Posterior vena cava (tissue), 2 donors: ENCODE data around the gene HDHD3. TPM values are rescaled to one million over a fixed set of nuclear protein-coding genes. Genes with fewer than 3 reads are reported as not detected.
"Not testable (repeated sequence)": the region's sequence is repeated elsewhere in the genome, so short reads cannot be mapped to it uniquely, and the experiment has no call there.

Source experiments
- DNase-seq: peaks from one replicate; pipeline ENCODE4 v3.0.0-alpha.2; 2020; ENCODE audit warnings: low spot score
- intact Hi-C, 2 donors: fragments of 100-400 bp; cut with DNase I; formaldehyde crosslinking; loops; one replicate each; pipeline versions ENCODE4 v1.14.1 to v1.14.2; 2022 to 2023
- long read RNA-seq, 2 donors: library from polyadenylated mRNA; unstranded; transcript quantifications; one replicate each; pipeline ENCODE4 v2.0.0, GENCODE V29; 2020 to 2021
- total RNA-seq, 2 donors: library from RNA; stranded (reverse); fragmentation: NEBNext Ultra II Directional; extraction: Animal tissue kit (Norgen Biotek cat#: 25700); gene quantifications; one replicate each; pipeline ENCODE4 v1.2.1, GENCODE V29; 2021
- donor health status: DM: yes; HTN: yes; CAD: no.
- donor health status: DM: yes; HTN: yes; CAD: no.

The HDHD3 gene, protein sequence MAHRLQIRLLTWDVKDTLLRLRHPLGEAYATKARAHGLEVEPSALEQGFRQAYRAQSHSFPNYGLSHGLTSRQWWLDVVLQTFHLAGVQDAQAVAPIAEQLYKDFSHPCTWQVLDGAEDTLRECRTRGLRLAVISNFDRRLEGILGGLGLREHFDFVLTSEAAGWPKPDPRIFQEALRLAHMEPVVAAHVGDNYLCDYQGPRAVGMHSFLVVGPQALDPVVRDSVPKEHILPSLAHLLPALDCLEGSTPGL
- total RNA-seq: 10 to 100 TPM in 1 of 2 donors, 1 to 10 TPM in 1; 7.6 to 10.6 TPM
- long read RNA-seq, donor 1, partial matches to known transcripts: 0 of 7 reads
- long read RNA-seq, donor 1, other reads (novel, unspliced or antisense): 0 of 7 reads
- long read RNA-seq, donor 2, transcript HDHD3-202 (3 exons, 1,497 nt): major isoform, 24 of 32 reads
- long read RNA-seq, donor 2, transcript HDHD3-203 (3 exons, 913 nt): minor isoform, 6 of 32 reads
- long read RNA-seq, donor 2, partial matches to known transcripts: 0 of 32 reads
- long read RNA-seq, donor 2, other reads (novel, unspliced or antisense): 1 of 32 reads

DNA sequence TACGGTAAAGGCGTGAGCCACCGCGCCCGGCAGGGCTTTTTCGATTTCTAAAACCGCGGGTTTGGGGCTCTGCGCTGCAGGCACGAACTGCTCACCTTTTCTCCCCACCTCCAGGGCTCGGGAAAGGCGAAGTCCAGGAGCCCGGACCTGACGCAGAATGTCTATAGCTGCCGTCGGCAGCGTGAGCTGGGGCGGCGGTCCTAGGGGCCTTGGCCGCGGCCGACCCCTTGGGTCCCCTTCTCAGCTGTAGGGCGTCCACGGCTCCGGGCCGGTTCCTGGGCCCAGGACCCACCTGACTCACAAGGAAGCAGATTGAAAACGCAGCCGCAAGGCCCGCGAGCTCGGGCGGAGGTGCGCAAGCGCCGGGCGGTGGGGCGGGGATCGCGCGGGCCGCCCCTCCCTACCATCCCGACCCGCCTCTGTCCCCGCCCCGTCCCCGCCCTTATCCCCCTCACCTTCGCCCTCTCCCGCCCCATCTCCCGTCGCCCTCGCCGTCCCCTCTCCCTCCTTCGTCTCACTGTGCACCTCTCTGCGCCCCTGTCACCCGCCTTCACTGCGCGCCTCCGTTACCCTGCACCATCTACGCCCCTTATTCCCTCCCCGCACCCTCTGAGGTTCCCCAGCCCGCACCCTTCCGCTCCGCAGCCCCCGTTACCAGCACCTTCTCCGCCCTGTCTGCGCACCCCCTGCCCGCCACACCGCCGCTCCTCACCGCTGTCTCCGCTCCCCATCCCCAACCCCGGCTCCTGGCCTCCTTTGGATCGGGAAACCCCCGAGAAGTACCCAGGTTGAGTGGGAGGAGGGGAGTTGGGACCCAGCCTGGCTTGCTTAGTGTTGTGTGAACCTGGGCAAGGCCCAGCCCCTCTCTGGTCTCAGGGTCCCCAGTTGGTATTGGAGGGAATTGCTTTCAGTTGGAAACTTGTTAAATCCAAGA is at the start of gene HDHD3:
HDHD3 (minus strand) TSS at position 353 of the 934 bp plus-strand sequence. CDS start 2,632 bp downstream, outside the sequence.
- peak; percentile 93 for DNase-seq
- intact Hi-C loops: loop anchor here in 1 of 2 donors (5.0 kb wide), 1 partner anchor 1085 kb away; no protein-coding TSS in a partner anchor

DNA sequence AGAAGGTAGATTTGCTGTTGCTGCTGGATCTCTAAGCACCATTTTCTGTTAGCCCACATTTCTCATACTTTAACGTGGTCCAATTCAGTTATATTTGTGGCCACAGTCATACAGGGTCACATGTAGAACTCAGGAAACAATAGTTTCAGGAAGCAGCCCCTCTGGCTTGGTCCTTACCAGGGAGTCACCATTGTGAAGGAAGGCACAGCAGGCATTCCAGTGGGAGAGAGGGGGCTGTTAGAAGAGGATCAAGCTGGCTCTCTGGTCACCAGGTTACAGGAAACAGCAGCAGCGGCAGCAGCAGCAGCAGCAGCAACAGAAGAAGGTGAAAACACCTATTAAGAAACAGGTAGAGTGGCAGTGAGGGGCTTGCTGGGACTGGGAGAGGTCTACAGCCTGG is 48.3 kb upstream of the HDHD3 start:
- intact Hi-C loops: loop anchor here in 1 of 2 donors (10.0 kb wide), 1 partner anchor 240 kb away; no protein-coding TSS in a partner anchor
- DNase-seq: no peak

DNA sequence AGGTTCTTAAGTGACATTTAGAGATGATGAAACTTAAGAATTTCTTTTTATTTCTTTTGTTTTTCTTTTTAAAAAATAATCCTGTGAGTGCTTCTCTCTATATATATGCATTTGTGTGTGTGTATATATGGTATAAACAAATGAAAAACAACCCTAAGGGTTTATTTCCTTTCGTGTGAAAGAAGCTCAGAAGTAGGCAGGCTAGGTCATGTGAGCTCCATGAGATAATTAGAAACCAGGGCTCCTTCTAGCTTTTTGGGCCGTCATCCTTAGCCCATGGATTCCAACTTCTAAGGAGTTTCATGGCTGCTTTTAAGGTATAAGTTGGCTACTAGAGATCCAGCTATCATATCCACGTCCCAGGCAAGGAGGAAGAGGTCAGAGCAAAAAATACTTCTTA is 44.9 kb upstream of the HDHD3 start:
- intact Hi-C loops: loop anchor here in 1 of 2 donors (10.0 kb wide), 1 partner anchor 243 kb away; no protein-coding TSS in a partner anchor
- no peak for DNase-seq

DNA sequence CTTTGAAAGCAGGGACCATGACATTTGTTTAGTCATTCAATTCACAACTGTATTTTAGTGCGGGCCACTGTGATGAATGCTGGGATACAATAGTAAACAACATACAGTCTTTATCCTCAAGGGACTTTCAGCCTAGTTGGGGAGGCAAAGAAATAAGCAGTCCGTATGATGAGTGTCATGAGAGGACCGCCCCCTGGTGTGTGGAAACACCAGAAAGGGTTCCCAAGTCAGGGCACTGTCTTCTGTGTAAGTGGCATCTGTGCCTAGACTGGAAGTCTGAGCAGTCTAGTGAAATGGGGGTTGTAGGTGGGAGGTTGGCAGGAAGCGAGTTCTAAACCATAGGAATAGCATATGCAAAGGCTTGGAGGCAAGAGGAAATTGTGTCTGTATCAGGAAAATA is 40.6 kb upstream of the HDHD3 start:
- DNase-seq: no peak
- intact Hi-C loops: no loop called here

DNA sequence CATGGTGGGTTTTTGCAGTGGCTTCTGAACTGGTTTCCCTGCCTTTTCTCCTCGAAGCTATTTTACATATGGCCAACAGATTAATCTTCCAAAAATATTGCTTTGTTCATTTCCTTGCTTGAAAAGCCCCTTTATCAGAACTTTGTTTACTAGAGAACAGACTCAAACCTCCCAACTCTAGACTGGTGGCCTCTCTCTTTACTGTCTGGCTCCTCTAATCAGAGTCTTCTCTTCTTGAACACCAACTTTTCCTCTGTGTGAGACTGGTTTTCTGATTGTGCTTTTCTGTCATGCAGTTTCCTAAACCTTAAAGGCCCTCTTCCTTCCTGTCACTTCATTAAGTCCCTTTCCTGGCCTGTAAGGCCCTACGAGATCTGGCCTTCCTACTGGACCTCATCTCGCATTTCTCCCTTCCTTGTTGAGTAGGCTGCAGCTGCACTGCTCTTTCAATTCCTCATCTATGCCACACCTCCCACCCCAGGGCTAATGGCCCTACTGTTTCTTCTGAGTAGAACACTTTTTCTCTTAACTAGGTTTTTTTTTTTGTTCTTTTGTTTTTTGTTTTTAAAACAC is 39.4 kb upstream of the HDHD3 start:
- intact Hi-C loops: no loop called here

DNA sequence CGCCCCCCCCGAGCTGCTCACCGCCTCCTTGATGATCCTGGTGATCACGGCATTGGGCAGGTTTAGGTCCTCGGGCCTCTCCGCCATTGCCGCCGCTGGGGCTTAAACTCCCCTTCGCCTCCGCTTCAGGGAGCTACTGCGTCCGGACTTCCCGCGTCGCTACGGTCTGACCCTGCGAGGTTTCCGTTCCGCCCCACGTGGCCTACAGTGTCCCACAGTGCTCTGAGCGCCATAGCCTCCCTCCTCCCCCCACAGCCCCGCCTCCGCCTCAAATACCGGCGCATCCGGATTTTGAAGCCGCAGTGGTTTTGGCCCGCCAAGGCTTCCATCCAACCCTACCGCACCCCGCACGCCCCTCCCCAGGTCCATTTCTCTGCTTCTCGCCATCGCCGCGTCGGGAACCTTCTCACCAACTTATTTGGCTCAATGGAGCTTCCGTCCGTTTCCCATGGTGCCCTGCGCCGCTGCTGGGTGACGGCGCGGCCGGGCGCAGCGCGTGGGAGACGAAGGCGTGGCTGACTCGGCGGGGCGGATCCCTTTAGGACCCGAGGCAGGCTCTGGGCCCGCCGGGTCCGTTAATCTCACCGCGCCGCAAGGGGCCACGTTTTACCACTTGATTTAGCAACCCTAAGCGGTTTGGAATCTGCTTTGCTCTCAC is 33.5 kb upstream of the HDHD3 start, which contains the start of the genes C9orf43 and POLE3:
C9orf43 (plus strand) TSS at position 541 of the 658 bp plus-strand sequence. CDS start 2,747 bp downstream, outside the sequence.
POLE3 (minus strand) TSS at position 469 of the 658 bp plus-strand sequence; CDS start at position 87, 382 bp downstream.
- DNase-seq: peak; percentile 99
- intact Hi-C loops: no loop called here

More for the DNA sequence above, 39.4 kb upstream of the HDHD3 start:
- DNase-seq: no peak

DNA sequence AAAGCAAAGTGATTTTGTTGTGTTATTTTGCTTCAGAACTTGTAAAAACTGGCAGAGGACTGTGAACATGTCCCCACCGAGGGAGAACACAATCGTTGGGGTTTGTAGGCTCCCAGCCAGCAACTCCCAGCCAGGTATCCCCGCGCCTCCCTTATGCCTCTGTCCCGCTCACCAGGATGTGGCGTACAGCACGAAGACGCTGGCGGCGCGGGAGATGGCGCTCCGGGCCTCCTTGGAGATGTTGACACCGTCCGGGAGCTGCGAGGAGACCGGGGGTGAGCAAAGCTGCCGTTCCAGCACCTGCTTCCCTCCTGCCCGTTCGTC is 33.1 kb upstream of the HDHD3 start:
- intact Hi-C loops: loop anchor here in 1 of 2 donors (10.0 kb wide), 1 partner anchor 135 kb away; the partner anchor contains the start of genes CDC26 and PRPF4
- no peak for DNase-seq

DNA sequence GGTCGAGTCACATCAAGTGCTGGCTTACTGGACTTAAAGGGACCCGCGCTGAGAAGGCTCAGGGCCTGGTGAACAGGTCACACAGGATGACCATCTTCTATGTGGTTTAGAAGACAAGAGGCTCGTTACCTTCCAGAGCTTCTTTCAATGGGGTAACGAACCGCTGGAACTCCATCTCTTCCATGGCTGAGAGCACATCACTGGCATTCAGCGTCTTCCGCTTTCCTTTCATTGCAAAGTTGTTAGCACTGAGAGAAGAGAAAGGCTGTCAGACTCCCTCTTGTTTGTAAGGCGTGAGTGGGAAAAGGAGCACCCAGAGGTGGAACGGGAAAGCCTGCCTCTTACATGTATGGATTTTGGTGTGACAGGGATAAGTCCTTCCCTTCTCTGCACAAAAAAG is 32.7 kb upstream of the HDHD3 start:
- DNase-seq: no peak
- intact Hi-C loops: loop anchor here in 1 of 2 donors (10.0 kb wide), 1 partner anchor 135 kb away; the partner anchor contains the start of genes CDC26 and PRPF4

DNA sequence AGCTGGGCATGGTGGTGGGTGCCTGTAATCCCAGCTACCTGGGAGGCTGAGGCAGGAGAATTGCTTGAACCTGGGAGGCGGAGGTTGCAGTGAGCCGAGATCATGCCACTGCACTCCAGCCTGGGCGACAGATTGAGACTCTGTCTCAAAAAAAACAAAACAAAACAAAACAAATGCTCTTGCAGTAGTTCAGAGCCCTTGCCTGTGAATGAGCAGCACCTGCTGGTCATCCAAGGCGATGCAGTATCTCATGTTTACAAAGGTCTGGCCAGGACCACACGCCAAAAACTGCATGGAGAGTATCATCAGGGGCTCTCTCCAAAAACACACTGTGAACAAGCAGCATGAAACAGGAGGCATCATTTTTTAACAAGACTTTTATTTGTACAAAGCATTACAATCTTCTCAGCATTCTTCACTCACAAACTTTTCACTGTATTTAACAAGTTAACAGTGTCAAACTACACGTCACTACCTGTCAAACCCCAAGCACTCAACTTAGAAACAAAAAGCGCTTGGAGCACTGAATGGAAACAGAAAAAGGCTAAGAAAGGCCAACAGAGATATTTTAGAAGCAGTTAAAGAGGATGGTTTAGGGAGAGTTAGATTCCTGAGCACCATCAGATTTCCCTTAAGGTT is 30.2 kb upstream of the HDHD3 start:
- not testable (repeated sequence) for DNase-seq
- intact Hi-C loops: loop anchor here in 1 of 2 donors (10.0 kb wide), 1 partner anchor 132 kb away; the partner anchor contains the start of genes CDC26 and PRPF4

DNA sequence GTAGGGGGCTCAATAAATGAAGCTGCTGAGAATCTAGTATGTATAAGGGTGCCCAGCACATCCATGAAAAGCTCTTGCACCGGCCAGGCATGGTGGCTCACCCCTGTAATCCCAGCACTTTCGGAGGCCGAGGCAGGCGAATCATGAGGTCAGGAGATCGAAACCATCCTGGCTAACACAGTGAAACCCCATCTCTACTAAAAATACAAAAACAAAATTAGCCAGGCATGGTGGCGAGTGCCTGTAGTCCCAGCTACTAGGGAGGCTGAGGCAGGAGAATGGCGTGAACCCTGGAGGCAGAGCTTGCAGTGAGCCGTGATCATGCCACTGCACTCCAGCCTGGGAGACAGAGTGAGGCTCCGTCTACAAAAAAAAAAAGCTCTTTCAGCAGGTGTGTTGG is 29.6 kb upstream of the HDHD3 start:
- not testable (repeated sequence) for DNase-seq
- intact Hi-C loops: loop anchor here in 1 of 2 donors (10.0 kb wide), 1 partner anchor 132 kb away; the partner anchor contains the start of genes CDC26 and PRPF4

DNA sequence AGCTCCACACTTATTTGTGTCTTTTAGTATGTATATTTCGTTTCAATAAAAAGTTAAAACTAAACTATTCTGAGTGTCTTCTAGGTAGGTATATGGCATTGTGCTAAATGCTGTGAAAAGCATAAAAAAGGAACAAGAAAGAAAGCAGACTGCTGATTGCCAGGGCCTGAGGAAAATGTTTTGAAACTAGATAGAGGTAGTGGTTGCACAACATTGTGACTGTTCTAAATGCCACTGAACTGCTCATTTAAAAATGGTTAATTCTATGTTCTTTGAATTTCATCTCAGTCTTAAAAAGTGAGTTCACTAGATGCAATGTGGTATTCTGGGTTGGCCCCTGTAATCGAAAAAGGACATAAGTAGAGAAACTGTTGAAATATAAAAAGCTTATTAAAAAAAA is 26.9 kb upstream of the HDHD3 start:
- intact Hi-C loops: loop anchor here in 1 of 2 donors (10.0 kb wide), 1 partner anchor 129 kb away; the partner anchor contains the start of genes CDC26 and PRPF4
- DNase-seq: no peak

DNA sequence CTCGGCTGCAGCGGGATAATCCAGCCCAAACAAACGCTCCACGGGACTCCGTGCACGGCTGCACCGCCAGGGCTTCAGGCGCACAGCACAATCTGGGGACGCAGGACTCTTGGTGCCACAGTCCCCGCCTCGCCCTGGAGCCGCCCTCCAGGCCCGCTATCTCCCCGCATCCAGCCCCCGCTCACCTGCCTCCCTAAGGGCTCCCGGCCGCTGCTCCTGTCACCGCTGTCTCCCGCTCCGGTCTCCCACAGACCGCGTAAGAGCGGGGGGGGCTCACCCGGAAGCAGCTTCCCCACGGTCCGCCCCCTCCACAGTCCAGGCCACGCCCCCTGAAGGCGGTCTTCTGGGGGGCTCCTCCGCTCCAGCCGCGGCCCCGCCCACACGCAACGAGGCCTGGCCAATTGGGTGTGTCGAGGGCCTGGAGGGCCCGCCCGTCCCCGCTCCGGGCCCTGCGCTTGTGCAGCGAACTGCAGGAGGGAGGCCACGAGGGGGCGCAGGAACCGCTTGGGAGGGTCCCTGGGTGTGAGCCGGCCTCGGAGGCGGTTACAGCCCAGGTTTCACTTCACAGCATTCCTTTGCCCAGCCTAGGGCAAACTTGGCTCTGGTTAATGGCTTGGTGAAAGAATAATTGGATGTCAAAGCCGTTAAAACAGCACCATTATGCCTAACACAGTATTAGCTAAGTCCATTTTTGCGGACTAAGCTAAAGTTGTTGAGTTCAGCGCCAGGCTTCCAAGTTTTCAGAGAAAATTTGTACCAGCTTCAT is 24.4 kb upstream of the HDHD3 start, which contains the start of gene ALAD:
ALAD (minus strand) TSS at position 258 of the 766 bp plus-strand sequence. CDS start 7,725 bp downstream, outside the sequence.
- DNase-seq: peak; percentile 100
- intact Hi-C loops: loop anchor here in 1 of 2 donors (10.0 kb wide), 1 partner anchor 126 kb away; the partner anchor contains the start of genes CDC26 and PRPF4

DNA sequence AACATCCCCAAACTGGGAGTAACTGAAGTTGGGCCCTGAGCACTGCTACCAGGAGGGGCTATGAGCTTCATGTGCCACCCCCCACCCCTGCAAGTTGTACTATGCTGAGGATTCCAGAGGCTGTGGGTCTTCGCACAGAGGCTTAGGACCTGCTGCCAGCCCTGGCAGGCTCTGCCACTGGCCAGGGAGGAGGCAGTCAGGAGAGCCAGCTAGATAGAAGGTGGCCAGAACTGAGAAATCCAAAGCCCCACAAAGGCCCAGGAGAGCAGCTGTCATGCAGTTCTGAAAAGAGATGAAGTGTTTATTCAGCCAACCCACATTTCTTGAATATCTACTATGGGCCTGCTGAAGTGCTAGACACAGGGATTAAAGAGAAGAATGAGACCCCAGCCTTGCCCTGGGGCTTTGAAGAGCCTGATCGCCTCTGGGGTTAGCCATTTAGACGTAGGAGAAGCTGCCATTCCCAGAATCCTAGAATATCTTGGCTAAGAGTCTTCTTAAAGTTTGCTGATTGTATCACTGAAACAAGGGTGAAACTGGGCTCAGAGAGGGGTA is 22.9 kb upstream of the HDHD3 start:
- intact Hi-C loops: loop anchor here in 1 of 2 donors (10.0 kb wide), 1 partner anchor 125 kb away; the partner anchor contains the start of genes CDC26 and PRPF4
- DNase-seq: no peak

DNA sequence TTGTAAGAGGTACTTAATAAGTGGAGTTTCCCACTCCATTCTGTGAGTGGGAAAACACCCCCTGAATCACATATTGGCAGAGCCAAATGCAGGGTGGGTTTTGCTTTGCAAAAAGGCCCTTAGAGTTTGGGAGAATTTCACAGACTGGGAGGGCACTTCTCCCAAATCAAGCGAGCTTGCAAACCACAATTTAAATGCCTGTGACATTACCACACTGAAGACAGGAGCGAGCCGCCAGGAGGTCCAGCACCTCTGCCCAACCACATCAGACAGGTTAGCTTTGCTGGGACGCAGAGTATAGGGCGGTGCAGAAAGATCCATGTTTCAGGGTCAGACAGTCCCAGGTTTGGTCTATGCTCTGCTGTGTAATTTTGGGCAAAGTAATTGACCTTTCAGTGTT is 22.0 kb upstream of the HDHD3 start:
- DNase-seq: no peak
- intact Hi-C loops: no loop called here

DNA sequence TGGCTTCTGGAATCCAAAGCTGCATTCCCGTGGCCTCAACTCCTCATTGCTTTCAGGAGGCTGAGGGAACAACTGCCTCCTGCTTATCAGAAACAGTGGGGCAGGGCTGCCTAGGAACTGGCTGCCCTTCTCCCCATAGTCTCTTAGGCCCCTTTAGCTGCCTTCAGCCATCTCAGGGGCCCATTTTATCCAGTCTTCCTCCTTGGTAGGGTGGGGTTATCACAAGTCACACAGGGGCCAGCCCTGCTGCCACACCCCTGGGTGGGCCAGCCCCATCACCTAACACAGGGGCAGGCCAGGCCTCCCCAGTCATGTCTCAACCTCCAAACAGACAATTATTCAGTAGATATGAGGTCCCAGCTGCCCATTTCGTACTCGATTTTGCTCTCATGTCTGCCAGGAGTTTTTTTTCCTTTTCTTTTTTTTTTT is 20.4 kb upstream of the HDHD3 start:
- DNase-seq: no peak
- intact Hi-C loops: no loop called here
